ENCODE data around the gene CCDC85B. TPM values are rescaled to one million over a fixed set of nuclear protein-coding genes. Genes with fewer than 3 reads are reported as not detected.
"Not testable (repeated sequence)": the region's sequence is repeated elsewhere in the genome, so short reads cannot be mapped to it uniquely, and the experiment has no call there.

Gene CCDC85B
- total RNA-seq (14.2 TPM), polyA plus RNA-seq (ENCODE audit: insufficient read depth in 1 of 8, insufficient read length in 8 of 8, low replicate concordance in 1 of 8) (10 to 100 TPM; 15.0 to 23.9 (median 21.8) TPM)
- long read RNA-seq, donor 1, transcript CCDC85B-201 (1 exons, 1,524 nt) = major isoform, 23 of 23 reads
- long read RNA-seq, donor 1, partial matches to known transcripts = 0 of 23 reads
- long read RNA-seq, donor 1, other reads (novel, unspliced or antisense) = 0 of 23 reads
- long read RNA-seq, donor 2, transcript CCDC85B-201 (1 exons, 1,524 nt) = major isoform, 6 of 6 reads
- long read RNA-seq, donor 2, partial matches to known transcripts = 0 of 6 reads
- long read RNA-seq, donor 2, other reads (novel, unspliced or antisense) = 0 of 6 reads
- long read RNA-seq, donor 3, transcript CCDC85B-201 (1 exons, 1,524 nt) = major isoform, 32 of 32 reads
- long read RNA-seq, donor 3, partial matches to known transcripts = 0 of 32 reads
- long read RNA-seq, donor 3, other reads (novel, unspliced or antisense) = 0 of 32 reads
- long read RNA-seq, donor 4, transcript CCDC85B-201 (1 exons, 1,524 nt) = major isoform, 34 of 34 reads
- long read RNA-seq, donor 4, partial matches to known transcripts = 0 of 34 reads
- long read RNA-seq, donor 4, other reads (novel, unspliced or antisense) = 0 of 34 reads
- long read RNA-seq, donor 5, transcript CCDC85B-201 (1 exons, 1,524 nt) = major isoform, 112 of 112 reads
- long read RNA-seq, donor 5, partial matches to known transcripts = 0 of 112 reads
- long read RNA-seq, donor 5, other reads (novel, unspliced or antisense) = 0 of 112 reads
- long read RNA-seq, donor 6, transcript CCDC85B-201 (1 exons, 1,524 nt) = major isoform, 62 of 62 reads
- long read RNA-seq, donor 6, partial matches to known transcripts = 0 of 62 reads
- long read RNA-seq, donor 6, other reads (novel, unspliced or antisense) = 0 of 62 reads
- long read RNA-seq, donor 7, transcript CCDC85B-201 (1 exons, 1,524 nt) = major isoform, 63 of 63 reads
- long read RNA-seq, donor 7, partial matches to known transcripts = 0 of 63 reads
- long read RNA-seq, donor 7, other reads (novel, unspliced or antisense) = 0 of 63 reads
- long read RNA-seq, donor 8, transcript CCDC85B-201 (1 exons, 1,524 nt) = major isoform, 30 of 30 reads
- long read RNA-seq, donor 8, partial matches to known transcripts = 0 of 30 reads
- long read RNA-seq, donor 8, other reads (novel, unspliced or antisense) = 0 of 30 reads
- long read RNA-seq, donor 9, transcript CCDC85B-201 (1 exons, 1,524 nt) = major isoform, 33 of 33 reads
- long read RNA-seq, donor 9, partial matches to known transcripts = 0 of 33 reads
- long read RNA-seq, donor 9, other reads (novel, unspliced or antisense) = 0 of 33 reads
- long read RNA-seq, donor 10, transcript CCDC85B-201 (1 exons, 1,524 nt) = major isoform, 63 of 63 reads
- long read RNA-seq, donor 10, partial matches to known transcripts = 0 of 63 reads
- long read RNA-seq, donor 10, other reads (novel, unspliced or antisense) = 0 of 63 reads
- long read RNA-seq, donor 11, transcript CCDC85B-201 (1 exons, 1,524 nt) = major isoform, 42 of 42 reads
- long read RNA-seq, donor 11, partial matches to known transcripts = 0 of 42 reads
- long read RNA-seq, donor 11, other reads (novel, unspliced or antisense) = 0 of 42 reads

GRCh38 chr11:65890324-65891218 lies at the start of gene CCDC85B:
Gene CCDC85B (plus strand): TSS chr11:65890673. CDS start chr11:65890784, 111 bp downstream.
- WGBS (ENCODE audit: insufficient coverage) = under 1% methylated on average over 94 of the region's 94 CpGs
- Histone ChIP-seq H3K4me1 (ENCODE audit: control insufficient read depth, insufficient read depth, low read length) (peaks cover 55% of the 10 kb centered on the region), H3K4me3 (ENCODE audit: low read length) (peak within 1 kb of the TSS; percentile 66), H3K36me3 (ENCODE audit: control insufficient read depth, insufficient read depth, low read length) (peaks cover 14% of the 10 kb centered on the region), H3K9me3 (replicated peaks; ENCODE audit: control insufficient read depth, low read depth, low read length) (no peaks in the 10 kb centered on the region), H3K27me3 (ENCODE audit: control insufficient read depth, insufficient read depth, low read length) (peaks cover 4% of the 10 kb centered on the region), H3K27ac (ENCODE audit: low read length) (peak within 1 kb of the TSS; percentile 99)
- DNase-seq = peak; percentile 99

- H3K27me3 ChIP-seq (ENCODE audit: control insufficient read depth, insufficient read depth, low read length) = no peaks in the 10 kb centered on the region
- no peak overlapping the region for H3K4me3 ChIP-seq (ENCODE audit: low read length)
- H3K4me1 ChIP-seq (ENCODE audit: control insufficient read depth, insufficient read depth, low read length) = no peaks in the 10 kb centered on the region
- WGBS (ENCODE audit: insufficient coverage) = no CpG with 5 or more reads among the region's 4 CpGs
- no peak overlapping the region for H3K27ac ChIP-seq (ENCODE audit: low read length)
- DNase-seq = no peak
- H3K36me3 ChIP-seq (ENCODE audit: control insufficient read depth, insufficient read depth, low read length) = no peaks in the 10 kb centered on the region
- no peaks in the 10 kb centered on the region for H3K9me3 ChIP-seq (replicated peaks; ENCODE audit: control insufficient read depth, low read depth, low read length)
Measured at GRCh38 chr11:65842144-65842543, 48.3 kb upstream of the CCDC85B start.

- WGBS (ENCODE audit: insufficient coverage) = no CpG with 5 or more reads among the region's 3 CpGs
- DNase-seq = no peak
- no peak overlapping the region for H3K27ac ChIP-seq (ENCODE audit: low read length)
- H3K36me3 ChIP-seq (ENCODE audit: control insufficient read depth, insufficient read depth, low read length) = no peaks in the 10 kb centered on the region
- H3K9me3 ChIP-seq (replicated peaks; ENCODE audit: control insufficient read depth, low read depth, low read length) = no peaks in the 10 kb centered on the region
- no peaks in the 10 kb centered on the region for H3K4me1 ChIP-seq (ENCODE audit: control insufficient read depth, insufficient read depth, low read length)
- H3K27me3 ChIP-seq (ENCODE audit: control insufficient read depth, insufficient read depth, low read length) = no peaks in the 10 kb centered on the region
- H3K4me3 ChIP-seq (ENCODE audit: low read length) = no peak overlapping the region
Measured at GRCh38 chr11:65843811-65844210, 46.7 kb upstream of the CCDC85B start.

- Histone ChIP-seq H3K27me3 (ENCODE audit: control insufficient read depth, insufficient read depth, low read length) (no peaks in the 10 kb centered on the region), H3K36me3 (ENCODE audit: control insufficient read depth, insufficient read depth, low read length) (no peaks in the 10 kb centered on the region), H3K9me3 (replicated peaks; ENCODE audit: control insufficient read depth, low read depth, low read length) (no peaks in the 10 kb centered on the region), H3K4me3 (ENCODE audit: low read length) (no peak overlapping the region), H3K27ac (ENCODE audit: low read length) (no peak overlapping the region), H3K4me1 (ENCODE audit: control insufficient read depth, insufficient read depth, low read length) (no peaks in the 10 kb centered on the region)
- WGBS (ENCODE audit: insufficient coverage) = 95% methylated on average over 3 of the region's 10 CpGs
- DNase-seq = no peak
Measured at GRCh38 chr11:65844231-65844872, 46.1 kb upstream of the CCDC85B start.

GRCh38 chr11:65847746-65848145 lies 42.7 kb upstream of the CCDC85B start:
- H3K9me3 ChIP-seq (replicated peaks; ENCODE audit: control insufficient read depth, low read depth, low read length) = peaks cover 4% of the 10 kb centered on the region
- no peak for DNase-seq
- WGBS (ENCODE audit: insufficient coverage) = 66% methylated on average over 2 of the region's 3 CpGs
- peaks cover 16% of the 10 kb centered on the region for H3K36me3 ChIP-seq (ENCODE audit: control insufficient read depth, insufficient read depth, low read length)
- H3K27ac ChIP-seq (ENCODE audit: low read length) = no peak overlapping the region
- H3K4me3 ChIP-seq (ENCODE audit: low read length) = no peak overlapping the region
- no peaks in the 10 kb centered on the region for H3K27me3 ChIP-seq (ENCODE audit: control insufficient read depth, insufficient read depth, low read length)
- H3K4me1 ChIP-seq (ENCODE audit: control insufficient read depth, insufficient read depth, low read length) = no peaks in the 10 kb centered on the region

- H3K36me3 ChIP-seq (ENCODE audit: control insufficient read depth, insufficient read depth, low read length) = peaks cover 26% of the 10 kb centered on the region
- not testable (repeated sequence) for H3K4me3 ChIP-seq (ENCODE audit: low read length); H3K27ac ChIP-seq (ENCODE audit: low read length); H3K4me1 ChIP-seq (ENCODE audit: control insufficient read depth, insufficient read depth, low read length); H3K9me3 ChIP-seq (replicated peaks; ENCODE audit: control insufficient read depth, low read depth, low read length); H3K27me3 ChIP-seq (ENCODE audit: control insufficient read depth, insufficient read depth, low read length); DNase-seq
- 32% methylated on average over 3 of the region's 7 CpGs for WGBS (ENCODE audit: insufficient coverage)
Measured at GRCh38 chr11:65848693-65849092, 41.8 kb upstream of the CCDC85B start.

- Histone ChIP-seq H3K4me1 (ENCODE audit: control insufficient read depth, insufficient read depth, low read length) (no peaks in the 10 kb centered on the region), H3K36me3 (ENCODE audit: control insufficient read depth, insufficient read depth, low read length) (peaks cover 32% of the 10 kb centered on the region), H3K4me3 (ENCODE audit: low read length) (no peak overlapping the region), H3K27me3 (ENCODE audit: control insufficient read depth, insufficient read depth, low read length) (no peaks in the 10 kb centered on the region), H3K9me3 (replicated peaks; ENCODE audit: control insufficient read depth, low read depth, low read length) (peaks cover 4% of the 10 kb centered on the region), H3K27ac (ENCODE audit: low read length) (no peak overlapping the region)
- WGBS (ENCODE audit: insufficient coverage) = 77% methylated on average over 7 of the region's 8 CpGs
- no peak for DNase-seq
Measured at GRCh38 chr11:65849366-65849765, 41.1 kb upstream of the CCDC85B start.

GRCh38 chr11:65849771-65850216 lies 40.7 kb upstream of the CCDC85B start:
- peak; percentile 6 for DNase-seq
- H3K27me3 ChIP-seq (ENCODE audit: control insufficient read depth, insufficient read depth, low read length) = no peaks in the 10 kb centered on the region
- H3K36me3 ChIP-seq (ENCODE audit: control insufficient read depth, insufficient read depth, low read length) = peaks cover 37% of the 10 kb centered on the region
- no peak overlapping the region for H3K27ac ChIP-seq (ENCODE audit: low read length)
- H3K9me3 ChIP-seq (replicated peaks; ENCODE audit: control insufficient read depth, low read depth, low read length) = peaks cover 4% of the 10 kb centered on the region
- WGBS (ENCODE audit: insufficient coverage) = 47% methylated on average over 13 of the region's 16 CpGs
- no peaks in the 10 kb centered on the region for H3K4me1 ChIP-seq (ENCODE audit: control insufficient read depth, insufficient read depth, low read length)
- no peak overlapping the region for H3K4me3 ChIP-seq (ENCODE audit: low read length)

Measured in muscle of leg (tissue), 16 donors.